Stimulated activated CD4-positive, alpha-beta T cell treated with anti-CD3 and anti-CD28 coated beads, Interleukin-15, amount 100 ng/mL, for 1 hour (primary cell): Measurements from ENCODE around the gene TBX10.
"Not testable (repeated sequence)": the region's sequence is repeated elsewhere in the genome, so short reads cannot be mapped to it uniquely, and the experiment has no call there.

Experiments used
- DNase-seq, 2 donors: peaks; one replicate each; pipeline ENCODE4 v3.0.0-alpha.2; 2020; ENCODE audit warnings: low read depth in 1 of 2, low spot score in 1 of 2

Gene TBX10

DNA sequence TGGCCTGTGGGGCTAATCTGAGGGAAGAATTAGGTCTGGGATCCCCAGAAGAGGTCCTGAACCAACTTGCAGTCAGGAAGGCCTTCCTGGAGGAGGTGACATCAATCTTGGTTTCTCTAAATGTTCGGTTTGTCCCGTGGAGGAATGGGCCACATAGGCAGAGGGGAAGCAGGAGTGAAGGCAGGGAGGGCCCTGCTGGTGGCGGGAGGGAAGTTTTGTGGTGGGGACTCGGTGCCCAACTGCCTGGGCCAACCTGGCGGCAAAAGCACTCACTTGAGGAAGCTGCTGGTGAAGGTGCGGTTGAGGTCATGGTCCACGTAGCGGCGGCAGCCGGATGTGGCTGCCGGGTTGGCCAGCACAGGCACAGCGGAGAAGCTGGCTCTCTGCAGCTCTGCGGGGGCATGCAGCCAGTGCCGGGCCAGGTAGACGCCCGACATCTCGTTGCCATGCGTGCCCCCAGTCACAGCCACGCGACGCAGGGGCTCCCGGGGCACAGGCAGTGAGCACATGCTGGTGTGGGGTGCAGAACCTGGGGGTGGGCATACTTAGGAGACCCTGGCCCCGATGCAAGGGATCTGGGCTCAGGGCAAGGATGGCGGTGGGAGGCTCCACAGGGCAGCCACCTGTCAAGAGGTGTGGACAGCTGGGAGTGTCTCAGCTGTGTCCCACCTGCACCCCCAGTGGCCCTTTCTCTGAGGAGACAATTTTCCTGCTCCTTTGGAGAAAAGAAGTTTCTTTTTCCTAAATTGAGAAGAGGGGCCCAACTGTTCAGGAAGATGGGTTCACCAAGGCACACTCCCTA is 7.2 kb upstream of the TBX10 start:
- no peak for DNase-seq

DNA sequence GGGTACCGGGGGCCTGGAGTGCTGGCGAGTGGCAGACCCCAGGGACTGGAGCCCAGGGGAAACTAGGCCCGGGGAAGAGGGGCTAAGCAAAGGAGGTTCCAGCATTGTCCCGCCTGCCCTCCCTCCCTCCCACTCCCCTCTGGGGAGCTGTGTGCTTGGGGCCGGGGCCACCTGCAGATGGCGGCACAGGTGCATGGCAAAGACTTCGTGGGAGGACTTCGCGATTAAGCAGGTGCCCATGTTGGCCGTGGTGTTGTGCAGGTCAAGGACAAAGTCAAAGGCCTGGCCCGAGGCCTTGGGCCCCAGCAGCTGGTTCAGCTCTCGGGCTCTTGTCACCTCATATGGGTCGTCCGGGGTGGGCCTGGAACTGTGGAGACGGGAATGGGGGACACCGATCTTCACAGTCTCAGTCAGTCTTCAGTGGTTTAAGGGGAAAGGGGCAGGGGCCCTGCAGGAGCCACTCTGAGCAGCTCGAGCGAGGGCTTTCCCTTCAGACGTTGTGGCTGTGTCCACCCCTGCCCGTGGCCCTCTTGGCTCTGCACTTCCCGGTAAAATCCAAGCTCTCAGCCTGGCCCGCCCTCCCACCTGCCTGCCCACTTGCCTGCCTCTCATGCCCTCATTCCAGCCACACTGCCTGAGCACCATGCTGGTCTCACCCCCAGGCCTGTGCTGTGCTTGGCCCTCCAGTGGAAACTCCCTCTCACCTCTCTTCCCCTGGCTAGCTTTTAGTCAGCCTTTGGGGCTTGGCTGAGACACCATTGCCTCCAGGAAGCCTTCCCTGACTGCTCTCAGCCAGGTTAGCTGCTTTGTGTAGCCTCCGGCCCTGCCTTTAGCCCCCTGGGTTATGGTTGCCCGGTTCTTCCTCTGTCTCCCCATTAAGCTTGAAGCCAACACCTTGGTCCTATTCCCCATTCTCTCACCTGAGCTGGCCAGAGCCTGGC is 6.2 kb upstream of the TBX10 start:
- no peak for DNase-seq

DNA sequence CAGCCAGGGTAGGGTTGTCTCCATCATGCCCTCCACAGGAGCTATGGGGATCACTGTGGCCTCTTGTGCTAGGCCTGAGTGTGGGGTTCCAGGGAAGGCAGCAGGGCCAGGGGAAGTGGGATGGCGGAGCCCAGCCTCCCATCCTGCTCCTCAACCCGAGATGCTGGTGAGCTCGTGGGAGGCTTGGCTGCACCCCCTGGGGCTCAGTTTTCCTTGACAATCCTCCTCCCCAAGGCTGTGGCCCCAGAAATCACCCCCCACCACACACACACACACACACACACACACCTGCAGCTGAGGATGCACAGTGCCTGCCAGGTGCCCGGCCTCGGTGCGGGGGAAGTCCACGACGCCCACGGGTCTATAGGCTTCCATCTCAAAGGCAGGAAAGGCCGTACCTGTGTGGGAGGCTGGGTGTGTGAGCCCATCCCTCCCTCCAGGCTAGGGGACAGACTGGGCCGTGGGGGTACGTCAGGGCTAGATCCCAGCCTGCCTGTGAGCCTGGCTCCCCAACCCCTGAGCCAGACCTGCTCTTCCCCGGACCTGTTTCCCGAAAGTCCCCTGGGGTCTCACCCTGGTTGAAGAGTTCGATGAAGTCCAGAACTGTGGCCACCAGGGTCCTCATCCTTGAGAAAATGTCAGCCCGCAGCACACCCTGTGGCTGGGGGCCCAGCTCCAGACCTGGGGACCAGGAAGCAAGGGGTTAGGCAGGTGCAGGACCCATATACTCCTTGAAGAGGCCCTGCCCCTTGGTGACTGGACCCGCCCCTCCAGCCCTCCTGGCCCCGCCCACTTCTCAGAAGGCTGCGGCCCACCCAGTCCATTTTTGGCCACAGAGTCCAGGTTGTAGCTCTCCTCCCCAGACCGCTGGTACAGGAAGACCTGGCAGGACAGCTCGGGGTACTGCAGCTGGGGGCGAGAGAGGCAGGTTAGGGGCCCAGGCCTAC is 5.2 kb upstream of the TBX10 start:
- DNase-seq: no peak

DNA sequence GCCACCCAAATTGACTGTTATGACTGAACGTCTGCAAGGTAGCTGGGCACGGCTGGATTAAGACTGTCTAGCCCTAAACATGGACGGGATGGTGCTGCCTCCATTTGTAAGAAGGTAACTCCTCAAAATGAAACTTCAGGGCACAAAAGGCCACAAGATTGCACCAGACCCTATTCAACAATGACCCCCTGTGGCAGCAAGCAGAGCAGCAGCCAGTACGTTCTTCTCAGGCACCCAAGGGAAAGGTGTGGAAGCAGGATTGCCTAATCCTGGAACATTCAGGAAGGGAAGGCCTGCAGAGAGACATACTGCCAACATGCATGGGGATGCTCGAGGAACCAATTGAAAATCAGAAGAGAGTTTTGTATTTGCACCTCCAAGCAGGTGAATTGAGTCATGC is 4.5 kb upstream of the TBX10 start:
- no peak for DNase-seq

DNA sequence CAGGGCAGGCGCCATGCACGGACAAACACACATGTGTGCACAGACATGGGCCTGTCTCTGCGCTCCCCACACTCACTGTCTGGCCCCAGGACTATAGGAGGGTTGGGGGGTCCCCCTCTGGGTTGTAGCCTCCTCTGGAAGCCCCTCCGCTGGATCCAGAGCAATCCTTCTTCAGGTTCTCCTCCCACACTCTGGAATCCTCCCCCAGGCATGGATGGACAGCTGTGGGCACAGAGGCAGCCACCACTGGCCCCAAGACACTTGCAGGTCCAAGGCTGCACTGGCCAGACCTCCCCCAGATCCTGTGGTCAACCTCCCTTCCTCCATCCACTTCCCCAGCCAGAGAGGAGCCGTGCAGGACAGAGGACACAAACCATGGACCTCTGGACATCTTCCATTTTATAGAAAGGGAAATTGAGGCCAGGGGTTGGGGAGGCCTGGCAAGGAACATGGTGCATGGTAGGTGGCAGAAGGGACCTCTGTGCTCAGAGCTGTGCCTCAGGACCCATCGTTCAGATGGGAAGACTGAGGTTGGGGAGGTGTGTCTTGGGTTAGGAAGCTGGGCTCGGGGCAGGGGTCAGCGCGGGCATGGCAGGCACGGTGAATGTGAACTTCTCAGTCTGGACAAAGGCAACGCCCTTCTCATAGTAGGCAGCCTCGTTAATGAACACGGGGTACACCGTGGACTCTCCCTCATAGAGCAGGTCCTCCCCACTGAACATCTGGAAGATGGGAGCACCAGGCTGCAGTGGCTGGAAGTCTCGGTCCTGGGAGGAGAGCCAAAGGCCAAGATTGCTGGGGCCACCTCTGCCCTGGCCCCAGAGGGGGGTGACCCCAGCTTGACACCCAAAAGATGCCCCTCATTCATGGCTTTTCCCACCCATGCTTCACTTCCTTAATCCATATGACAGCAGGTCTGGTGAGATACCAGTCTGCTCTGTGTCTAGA is 2.9 kb upstream of the TBX10 start:
- DNase-seq: no peak

DNA sequence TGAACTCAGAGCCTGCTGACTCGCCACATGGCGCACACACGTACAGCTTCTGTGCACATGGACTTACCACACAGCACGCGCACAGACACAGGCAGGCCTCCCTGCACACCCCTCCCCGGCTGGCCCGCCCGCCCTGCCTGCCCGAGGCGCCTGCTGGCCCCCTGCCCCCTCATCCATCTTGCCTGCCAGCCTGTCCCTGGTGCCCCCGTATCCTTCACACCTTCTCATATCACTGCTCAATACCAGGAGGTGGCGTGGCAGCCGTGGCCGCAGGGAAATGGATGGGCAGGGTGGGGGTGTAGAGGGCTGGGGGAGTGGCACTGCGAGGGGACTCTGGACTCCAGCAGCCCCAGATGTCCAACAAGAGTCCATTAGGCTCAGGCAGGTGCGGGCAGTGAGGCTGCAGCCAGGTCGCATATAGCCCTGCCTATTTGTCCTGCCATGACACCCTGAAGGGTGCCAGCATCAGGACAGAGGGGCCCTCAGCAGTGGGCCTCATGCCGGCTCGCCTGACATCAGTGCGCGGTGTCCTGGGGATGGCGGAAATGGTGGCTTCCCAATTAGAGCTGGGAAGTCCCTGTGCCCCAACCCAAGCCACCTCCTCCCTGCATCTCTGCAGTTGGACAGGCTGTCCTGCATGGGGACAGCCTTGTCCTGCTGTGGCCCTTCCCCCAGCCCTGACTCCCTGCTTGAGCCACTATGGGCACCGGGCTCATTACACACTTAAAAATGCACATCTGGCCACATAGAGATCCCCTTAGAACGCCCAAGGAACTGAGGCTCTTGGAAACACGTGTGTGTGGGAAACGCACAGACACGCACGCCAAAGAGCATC is 2.0 kb upstream of the TBX10 start:
- no peak for DNase-seq

DNA sequence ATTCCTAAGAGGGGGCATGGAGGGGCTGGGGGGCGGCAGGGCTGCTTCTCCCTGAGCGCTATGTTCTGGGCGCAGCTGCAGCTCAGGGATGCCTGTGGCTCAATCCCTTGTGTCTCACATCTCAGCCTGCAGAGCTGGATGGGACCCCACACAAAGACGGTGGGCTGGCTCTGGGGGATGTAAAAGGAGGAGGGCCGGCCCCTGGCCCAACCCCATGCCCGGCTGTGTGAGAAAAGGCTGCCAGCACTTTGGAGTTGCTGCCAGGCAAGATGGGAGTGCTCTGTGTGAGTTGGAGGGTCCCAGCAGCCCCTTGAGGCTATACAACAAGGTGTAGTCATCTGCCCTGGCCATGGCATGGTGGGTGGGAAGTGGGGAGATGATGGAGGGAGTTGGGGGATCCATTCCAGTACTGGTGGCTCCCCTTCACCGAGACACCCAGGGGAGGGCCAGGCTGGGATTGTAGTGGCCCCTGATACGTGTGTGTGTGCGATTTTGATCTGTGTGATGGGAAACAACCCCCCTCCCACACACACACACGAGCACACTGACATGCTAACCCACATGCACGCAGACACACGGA is 1.3 kb upstream of the TBX10 start:
- no peak for DNase-seq

DNA sequence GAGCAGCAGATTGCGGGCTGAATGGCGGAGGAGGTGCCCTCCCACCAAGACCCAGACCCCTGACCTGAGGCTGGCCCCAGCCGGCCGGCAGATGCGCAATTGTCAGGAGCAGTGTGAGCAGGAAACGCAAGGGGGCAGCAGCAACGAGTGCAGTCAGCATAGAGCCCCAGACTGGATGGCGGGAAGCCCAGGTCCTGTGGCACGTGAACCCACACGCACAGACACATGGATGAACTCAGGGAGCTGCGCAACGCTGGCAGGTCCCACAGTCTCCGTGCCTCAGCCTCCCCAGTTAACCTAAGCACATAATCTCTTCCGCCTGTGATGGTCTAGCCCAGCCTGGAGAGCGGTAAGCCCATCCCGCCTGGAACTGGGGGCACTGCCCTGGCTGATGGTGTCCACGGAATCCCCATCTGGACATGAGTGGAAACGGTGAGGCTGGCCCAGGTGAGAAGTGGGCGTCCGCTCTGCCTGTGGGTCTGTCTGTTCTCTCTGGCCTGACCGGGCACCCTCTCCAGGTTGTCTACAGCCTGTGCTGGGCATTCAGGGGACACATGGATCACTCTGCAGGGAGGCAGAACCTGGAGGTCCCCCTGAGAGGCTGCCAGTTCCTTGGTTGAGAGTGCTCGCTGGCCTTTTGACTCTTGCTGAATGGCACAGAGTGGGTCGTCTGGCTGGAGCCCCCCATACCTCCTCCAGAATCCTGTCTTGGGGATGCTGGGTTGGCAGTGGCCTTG is 626 bp upstream of the TBX10 start:
- peak in 1 of 2 donors; percentile 44 for DNase-seq

DNA sequence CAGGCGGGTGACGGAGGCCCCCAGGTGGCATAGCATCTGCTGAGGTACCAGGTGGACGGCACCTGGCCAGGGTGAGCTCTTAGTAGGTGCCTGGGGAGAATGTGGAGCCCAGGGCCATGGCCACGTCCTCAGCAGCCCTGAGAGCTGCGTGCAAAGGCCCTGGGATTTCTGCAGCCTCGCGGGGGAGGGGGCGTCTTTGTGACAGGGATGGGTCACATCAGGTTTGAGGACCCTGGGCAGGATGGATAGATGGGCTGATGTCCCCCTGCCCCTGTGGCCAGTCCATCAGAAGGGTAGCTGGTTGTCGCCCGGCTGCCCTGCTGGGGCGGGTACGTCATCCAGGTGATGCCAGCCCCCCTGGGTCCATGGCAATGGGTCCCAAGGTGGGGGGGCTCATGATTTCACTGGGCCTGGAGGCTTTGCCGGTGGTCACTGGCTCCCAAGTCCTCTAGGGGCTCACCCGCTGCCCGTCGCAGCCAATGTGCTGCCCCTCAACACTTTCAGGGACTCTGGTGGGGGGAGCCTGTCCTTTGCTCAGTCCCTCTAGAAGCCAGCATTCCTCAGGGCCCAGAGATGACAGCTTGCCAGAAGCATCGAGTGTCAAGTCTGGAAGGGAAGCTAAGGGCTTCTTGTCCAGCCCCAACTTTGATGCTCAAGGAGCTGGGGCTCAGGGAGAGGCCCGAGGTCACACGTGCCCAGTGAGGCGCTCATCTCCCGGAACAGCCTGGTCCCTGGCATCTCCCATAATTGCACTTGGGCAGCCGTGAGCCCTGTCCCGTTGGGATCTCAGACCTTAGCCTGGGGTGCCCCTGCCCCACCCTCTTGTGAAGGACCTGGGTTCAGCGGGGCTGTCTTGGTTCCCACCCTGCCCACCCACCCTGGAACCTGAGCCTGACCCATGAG is 777 bp downstream of the TBX10 start:
- no peak for DNase-seq

DNA sequence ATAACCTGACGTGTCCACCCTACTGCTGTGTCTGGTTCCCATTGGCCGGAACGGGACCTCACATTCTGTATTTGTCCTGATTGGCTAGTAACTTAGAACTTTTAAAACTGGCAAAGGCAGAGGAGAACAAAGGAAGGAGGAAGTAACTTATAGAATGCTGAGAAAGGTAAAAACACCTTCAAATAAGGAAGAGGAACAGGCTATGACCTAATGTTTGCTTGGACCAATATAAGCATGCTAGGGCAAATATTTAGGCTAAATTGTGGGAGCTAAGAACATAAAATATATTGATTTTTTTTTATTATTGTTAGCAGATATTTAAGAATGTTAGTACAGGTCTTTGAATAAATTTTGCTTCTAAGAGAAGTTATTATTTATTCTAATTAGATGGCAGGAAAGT is 2.1 kb downstream of the TBX10 start:
- DNase-seq: not testable (repeated sequence)

DNA sequence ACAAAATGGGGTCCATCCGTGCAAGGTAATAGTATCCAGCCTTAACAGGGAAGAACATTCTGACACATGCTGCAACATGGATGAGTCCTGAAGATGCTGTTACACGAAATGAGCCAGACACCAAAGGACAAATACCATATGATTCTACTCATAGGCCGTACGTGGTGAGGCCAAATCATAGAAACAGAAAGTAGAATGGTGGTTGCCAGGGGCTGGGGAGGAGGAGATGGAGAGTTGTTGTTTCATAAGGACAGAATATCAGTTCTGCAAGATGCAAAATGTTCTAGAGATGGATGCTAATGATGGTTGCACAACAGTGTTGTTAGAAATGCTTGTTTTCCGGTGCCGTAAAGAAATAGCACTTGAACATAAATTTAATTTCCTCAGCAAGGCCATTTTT is 2.6 kb downstream of the TBX10 start:
- no peak for DNase-seq

DNA sequence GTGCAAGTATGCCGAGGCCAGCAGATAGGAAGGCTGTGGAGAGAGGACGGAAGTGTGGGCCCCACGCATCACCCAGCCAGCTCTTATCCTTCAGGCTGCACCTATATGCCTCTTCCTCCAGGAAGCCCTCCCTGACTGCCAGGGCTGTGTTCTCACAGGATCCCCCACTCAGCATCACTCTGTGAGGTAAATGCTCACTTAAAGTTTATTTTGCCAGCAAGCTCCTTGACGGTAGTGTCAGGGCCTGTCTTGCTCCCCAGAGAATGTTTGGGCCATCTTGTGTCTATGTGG is 4.4 kb downstream of the TBX10 start:
- DNase-seq: no peak

DNA sequence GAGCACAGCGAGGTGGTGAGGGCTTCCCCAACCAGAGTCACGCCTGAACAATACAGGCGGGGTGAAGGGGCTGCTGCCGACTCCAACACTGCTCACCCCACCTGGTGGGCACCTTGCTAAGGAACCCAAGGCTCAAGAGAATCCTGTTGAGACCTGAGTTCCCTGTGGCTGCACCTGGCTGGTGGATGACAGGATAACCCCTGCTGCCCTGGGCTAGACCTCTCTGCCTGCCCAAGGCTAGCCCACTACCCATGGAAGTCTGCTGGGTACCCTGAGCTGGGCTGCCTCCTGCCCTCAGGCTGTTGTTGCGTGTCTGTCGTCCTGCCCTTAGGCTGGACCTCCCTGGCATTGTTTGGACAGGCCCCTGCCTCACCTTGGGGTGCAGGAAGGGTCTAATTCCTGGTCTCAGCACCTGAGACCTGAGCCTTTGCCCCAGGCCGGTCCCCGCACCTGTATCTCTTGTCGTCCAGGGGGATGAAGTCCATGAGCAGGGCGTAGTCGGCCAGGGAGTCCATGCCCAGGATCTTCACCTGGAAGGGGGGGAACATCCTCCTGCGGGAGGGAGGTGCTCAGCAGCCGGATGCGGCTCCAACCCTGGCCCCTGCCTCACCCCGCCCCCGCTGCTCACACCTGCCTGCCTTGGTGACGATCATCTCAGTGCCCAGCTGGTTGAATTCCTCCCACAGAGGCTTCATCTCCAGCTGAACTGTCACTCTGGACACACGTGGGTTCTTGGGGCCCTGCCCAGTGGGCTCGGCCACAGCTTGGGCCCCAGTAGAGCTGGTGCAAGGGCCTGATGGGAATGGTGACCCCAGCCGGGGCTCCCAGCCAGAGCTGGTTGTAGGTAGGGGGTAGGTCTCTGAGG is 5.0 kb downstream of the TBX10 start:
- DNase-seq: no peak

DNA sequence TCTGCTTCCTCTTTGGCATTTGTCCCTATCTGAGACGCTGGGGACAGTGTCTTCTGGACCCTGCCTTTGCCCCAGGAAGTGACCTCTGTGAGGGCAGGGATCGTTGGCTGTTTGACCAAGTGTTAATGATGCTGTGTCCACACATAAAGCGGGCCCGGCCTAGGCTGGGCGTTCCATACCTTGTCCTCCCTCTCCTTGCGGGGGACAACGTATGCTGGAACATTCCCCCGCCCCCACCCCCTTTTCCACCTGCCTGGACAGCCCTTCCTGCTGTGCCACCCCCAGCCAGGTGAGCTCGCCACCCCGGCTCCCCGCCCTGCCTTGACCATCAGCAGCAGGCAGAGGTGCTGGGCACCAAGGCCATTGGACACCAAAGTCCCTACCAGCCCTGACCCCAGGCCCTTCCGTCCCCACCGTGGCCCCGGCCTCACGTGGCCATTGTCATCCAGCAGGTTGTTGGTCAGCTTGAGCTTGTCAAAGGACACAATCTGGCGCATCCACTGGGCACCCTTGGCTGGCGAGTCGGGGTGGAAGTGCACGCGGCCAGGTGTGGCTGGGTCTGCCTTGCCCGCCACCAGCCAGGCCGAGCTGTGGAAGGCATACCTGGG is 5.7 kb downstream of the TBX10 start:
- DNase-seq: no peak

DNA sequence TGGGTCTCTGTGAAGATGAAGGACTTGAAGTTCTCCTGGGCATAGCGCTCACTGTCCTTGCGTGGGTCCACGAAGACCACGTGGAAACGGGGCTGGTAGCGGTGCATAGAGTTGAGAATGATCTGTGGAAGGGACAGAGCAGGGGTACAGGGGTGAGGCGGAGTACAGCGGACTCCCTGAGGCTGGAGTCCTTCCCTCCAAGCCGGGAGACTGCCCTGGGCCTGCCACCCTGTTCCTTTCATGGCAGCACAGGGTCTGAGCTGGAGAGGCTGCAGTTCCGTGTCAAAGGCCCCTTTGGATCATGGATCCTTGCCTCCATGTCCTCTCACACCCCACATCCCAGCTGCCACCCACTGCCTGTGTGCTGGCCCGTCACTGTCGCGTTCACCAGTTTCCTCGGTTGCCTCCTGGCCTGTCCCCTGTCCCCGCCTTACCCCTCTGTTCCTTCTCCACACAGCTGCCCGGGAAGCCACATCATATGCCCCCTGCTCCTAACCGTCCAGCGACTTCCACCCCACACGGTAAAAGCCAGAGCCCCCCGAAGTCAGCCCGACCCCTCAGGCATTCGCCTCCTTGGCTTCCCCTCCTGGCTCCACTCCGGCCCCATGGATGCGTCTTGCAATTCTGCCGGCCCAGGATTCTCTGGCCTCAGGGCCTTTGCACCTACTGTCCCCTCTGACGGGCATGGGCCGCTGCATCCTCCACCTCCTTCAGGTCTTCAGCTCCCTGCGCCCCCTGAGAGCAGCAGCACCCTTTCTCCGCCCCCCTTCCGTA is 6.4 kb downstream of the TBX10 start:
- DNase-seq: no peak
